ENCODE results near the gene OR2S2.

DNA sequence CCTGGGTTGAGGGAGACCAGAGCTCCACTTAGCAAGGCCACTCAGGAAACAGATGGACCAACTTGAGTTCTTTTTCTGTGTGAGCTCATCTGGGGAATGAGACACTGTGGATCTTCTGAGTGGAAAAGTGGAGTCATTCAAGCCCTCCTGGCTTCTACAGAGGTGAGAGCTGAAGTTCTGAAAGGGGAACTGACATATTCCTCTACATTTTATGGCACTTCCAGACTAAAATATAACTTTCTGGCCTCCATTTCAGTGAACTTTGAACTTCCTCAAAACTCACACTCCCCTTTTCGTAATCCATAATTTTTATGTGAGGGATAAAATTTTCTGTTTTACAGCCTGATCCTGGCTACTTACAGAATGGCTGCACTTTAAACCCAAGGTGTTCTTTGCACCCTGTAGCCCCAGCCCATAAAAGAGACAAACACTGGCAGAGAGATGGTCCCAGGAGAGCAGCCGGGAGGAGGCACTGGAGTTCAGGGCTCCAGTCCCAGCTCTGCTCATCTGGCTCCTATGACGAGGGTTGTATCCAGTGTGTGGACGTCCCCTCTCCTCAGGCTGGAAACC, 37.8 kb downstream of the OR2S2 start:
- TF ChIP-seq EZH2phosphoT487 (IDR thresholded peaks at IDR 0.05; ENCODE audit: borderline replicate concordance), result no peak
- TF ChIP-seq, protein P1, sequence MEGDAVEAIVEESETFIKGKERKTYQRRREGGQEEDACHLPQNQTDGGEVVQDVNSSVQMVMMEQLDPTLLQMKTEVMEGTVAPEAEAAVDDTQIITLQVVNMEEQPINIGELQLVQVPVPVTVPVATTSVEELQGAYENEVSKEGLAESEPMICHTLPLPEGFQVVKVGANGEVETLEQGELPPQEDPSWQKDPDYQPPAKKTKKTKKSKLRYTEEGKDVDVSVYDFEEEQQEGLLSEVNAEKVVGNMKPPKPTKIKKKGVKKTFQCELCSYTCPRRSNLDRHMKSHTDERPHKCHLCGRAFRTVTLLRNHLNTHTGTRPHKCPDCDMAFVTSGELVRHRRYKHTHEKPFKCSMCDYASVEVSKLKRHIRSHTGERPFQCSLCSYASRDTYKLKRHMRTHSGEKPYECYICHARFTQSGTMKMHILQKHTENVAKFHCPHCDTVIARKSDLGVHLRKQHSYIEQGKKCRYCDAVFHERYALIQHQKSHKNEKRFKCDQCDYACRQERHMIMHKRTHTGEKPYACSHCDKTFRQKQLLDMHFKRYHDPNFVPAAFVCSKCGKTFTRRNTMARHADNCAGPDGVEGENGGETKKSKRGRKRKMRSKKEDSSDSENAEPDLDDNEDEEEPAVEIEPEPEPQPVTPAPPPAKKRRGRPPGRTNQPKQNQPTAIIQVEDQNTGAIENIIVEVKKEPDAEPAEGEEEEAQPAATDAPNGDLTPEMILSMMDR (conservative IDR thresholded peaks at IDR 0.05; ENCODE audit: low read length), result no peak
